HG03097 (cell line): ENCODE data around the gene CRTAC1.

ENCODE experiments used
- ATAC-seq: cut with Tn5 transposase; IDR thresholded peaks from one replicate; pipeline ENCODE4 v1.9.1; 2021; ENCODE audit not compliant: unreplicated experiment, low FRiP score

The CRTAC1 gene

DNA sequence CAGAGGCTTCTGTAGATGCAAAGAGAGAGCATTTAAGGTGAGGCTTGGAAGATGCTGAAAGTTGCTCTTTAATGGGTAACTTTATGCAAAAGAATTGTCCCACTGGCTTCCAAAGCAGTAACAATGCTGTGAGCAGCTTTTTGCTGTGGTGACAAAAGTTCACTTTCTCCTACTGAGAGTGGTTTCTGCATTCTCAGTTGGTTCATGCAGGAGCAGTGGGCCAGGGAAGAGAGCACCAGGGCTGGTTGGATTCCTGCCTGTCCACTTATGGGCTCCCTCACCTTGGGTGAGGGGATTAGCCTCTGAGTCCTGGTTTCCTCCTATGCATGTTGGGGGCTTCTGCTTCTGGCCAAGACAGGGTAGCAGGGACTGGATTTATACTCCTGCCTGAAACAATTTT is 211.8 kb downstream of the CRTAC1 start:
- ATAC-seq: no peak

DNA sequence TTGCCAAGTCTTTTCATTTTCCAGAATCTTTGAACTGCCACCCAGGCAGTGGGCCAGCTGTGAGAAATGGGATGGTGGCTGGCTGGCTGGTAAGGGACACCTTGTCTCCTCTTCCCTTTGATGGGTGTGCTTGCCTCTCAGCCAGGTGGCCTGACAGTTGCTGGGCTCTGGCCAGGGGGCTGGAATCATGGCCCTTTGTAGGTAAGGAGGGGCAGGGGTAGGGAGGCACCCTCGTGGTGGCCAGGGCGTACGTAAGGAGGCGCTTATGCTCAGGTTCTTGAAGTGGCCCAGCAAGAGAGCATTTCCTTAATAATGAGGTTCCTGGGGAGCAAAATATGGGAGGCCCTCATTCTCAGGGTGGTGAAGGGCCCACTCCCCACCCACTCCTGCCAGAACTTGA is 213.8 kb downstream of the CRTAC1 start:
- ATAC-seq: no peak
